Smooth muscle cell of the umbilical artery (primary cell): ENCODE data around the gene TMA7B. TPM values are rescaled to one million over a fixed set of nuclear protein-coding genes. Genes with fewer than 3 reads are reported as not detected.

ENCODE experiments used
- total RNA-seq: library from RNA; depleted of rRNA; stranded (reverse); fragments of >200 nt; gene quantifications from 2 replicates; pipeline ENCODE4 v1.2.3, GENCODE V29; 2014

TMA7B gene
- total RNA-seq, result not detected in 2 replicates

DNA sequence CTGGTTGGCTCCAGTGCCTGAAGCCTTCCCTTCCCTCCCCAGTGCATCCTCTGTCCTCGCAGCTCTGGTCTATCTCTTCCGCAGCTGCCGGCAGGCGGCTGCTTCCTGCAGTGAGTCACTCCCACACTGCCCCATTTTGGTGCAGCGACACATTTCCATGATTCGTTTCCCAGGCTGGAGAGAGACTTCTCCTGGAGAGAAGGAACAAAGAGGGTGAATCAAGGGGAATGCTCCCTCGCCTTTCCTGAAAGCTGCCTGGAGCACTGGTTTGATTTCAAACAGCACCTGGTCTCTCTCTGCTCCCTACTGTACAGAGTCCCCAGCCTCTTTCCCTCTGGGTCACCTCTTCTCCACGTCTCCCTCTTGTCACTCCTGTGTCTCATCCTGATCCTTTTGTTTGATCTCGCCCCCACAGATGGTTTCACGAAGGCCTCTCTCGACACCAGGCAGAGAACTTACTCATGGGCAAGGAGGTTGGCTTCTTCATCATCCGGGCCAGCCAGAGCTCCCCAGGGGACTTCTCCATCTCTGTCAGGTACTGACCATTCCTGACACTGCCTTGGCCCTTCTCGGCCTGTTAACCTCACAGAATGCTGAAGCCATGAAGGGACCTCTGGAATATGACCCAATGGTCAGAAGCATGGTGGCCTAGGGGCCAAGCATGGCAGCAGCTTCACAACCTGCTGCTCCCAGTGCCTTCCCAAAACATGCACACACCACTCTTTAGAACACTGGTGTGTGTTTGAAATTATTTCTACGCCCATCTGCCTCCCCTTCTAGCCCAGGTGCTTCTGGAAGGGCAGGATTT is at the start of gene TMA7B:
Gene TMA7B (plus strand): TSS at position 758 of the 808 bp plus-strand sequence. CDS start 3,978 bp downstream, outside the sequence.

GRCh38 chr22:39994566-39995392 is 34.6 kb downstream of the TMA7B start, which contains the start of gene FAM83F:
FAM83F (plus strand) TSS chr22:39994954; CDS start chr22:39995043, 89 bp downstream.

Other genes starting within 250 kb of the TMA7B start
- not detected in 2 replicates for gene ENTHD1, start 66.6 kb upstream of the TMA7B start, total RNA-seq
- gene GRAP2, start 59.3 kb upstream of the TMA7B start, total RNA-seq, result not detected in 2 replicates
- gene FAM83F, start 34.6 kb downstream of the TMA7B start, total RNA-seq, result not detected in 2 replicates
- gene TNRC6B, start 217.5 kb downstream of the TMA7B start, total RNA-seq, result 18.1 and 21.5 TPM in 2 replicates